ENCODE measurements around the gene SRSF10. TPM values are rescaled to one million over a fixed set of nuclear protein-coding genes. Genes with fewer than 3 reads are reported as not detected.

Gene SRSF10
- total RNA-seq, 1 donor from 2014 or later, result 92.4 TPM

GRCh38 chr1:23915466-23915865 is 64.7 kb downstream of the SRSF10 start:
- Mint-ChIP-seq H3K27ac (ENCODE audit: unreplicated experiment) (no peak overlapping the region), H3K36me3 (ENCODE audit: low read depth, unreplicated experiment) (no peaks in the 10 kb centered on the region), H3K4me1 (ENCODE audit: low read depth, unreplicated experiment) (no peaks in the 10 kb centered on the region), H3K9me3 (ENCODE audit: unreplicated experiment) (no peaks in the 10 kb centered on the region), H3K4me3 (ENCODE audit: unreplicated experiment) (no peak overlapping the region), H3K27me3 (ENCODE audit: low read depth, unreplicated experiment) (peaks cover 8% of the 10 kb centered on the region)
- no peak overlapping the region for H3K4me2 ChIP-seq (ENCODE audit: low read length)
- no peaks in the 10 kb centered on the region for H4K20me1 ChIP-seq (ENCODE audit: insufficient read depth, low read length)
- no peaks in the 10 kb centered on the region for H3K9me3 ChIP-seq (ENCODE audit: insufficient read depth, low read depth, low read length)
- no peak for TF ChIP-seq EZH2 (IDR thresholded peaks at IDR 0.05; ENCODE audit: insufficient read depth, low read length)
- TF ChIP-seq, protein P1, sequence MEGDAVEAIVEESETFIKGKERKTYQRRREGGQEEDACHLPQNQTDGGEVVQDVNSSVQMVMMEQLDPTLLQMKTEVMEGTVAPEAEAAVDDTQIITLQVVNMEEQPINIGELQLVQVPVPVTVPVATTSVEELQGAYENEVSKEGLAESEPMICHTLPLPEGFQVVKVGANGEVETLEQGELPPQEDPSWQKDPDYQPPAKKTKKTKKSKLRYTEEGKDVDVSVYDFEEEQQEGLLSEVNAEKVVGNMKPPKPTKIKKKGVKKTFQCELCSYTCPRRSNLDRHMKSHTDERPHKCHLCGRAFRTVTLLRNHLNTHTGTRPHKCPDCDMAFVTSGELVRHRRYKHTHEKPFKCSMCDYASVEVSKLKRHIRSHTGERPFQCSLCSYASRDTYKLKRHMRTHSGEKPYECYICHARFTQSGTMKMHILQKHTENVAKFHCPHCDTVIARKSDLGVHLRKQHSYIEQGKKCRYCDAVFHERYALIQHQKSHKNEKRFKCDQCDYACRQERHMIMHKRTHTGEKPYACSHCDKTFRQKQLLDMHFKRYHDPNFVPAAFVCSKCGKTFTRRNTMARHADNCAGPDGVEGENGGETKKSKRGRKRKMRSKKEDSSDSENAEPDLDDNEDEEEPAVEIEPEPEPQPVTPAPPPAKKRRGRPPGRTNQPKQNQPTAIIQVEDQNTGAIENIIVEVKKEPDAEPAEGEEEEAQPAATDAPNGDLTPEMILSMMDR (IDR thresholded peaks at IDR 0.05; ENCODE audit: insufficient read depth, low read depth, low read length), result no peak
- no peak overlapping the region for H3K9ac ChIP-seq (ENCODE audit: low read length)
- DNase-seq (ENCODE audit: low read depth), result no peak
- no peaks in the 10 kb centered on the region for H3K27me3 ChIP-seq (ENCODE audit: insufficient read depth, low read length)
- no peak overlapping the region for H2AFZ ChIP-seq (ENCODE audit: low read depth, low read length)
- no peaks in the 10 kb centered on the region for H3K79me2 ChIP-seq (ENCODE audit: insufficient read depth, low read length)
- no peak overlapping the region for H3K4me3 ChIP-seq (ENCODE audit: insufficient read depth, low read depth, low read length)
- H3K27ac ChIP-seq (ENCODE audit: low read depth, low read length), result no peak overlapping the region
- H3K4me1 ChIP-seq (ENCODE audit: insufficient read depth, low read length), result no peaks in the 10 kb centered on the region
- H3K36me3 ChIP-seq (ENCODE audit: insufficient read depth, low read length), result no peaks in the 10 kb centered on the region
- FAIRE-seq, result no peak

DNA sequence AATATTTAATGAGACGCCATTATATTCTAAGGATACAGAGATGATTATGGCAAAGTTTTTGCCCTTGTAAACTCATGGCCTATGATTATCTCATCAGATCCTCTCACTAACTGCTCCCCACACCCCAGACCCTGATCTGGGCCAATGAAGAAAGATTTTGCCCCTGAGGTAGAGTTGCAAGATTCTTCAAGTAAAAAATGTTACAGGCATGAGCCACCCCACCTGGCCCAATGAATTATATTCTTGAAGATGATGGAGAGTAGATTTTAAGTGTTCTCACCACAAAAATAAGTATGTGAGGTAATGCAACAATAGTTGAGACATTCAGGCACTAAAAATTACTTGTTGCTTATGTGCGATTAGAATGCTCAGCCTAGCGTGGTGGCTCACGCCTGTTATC is 65.2 kb downstream of the SRSF10 start:
- FAIRE-seq (no peak), DNase-seq (ENCODE audit: low read depth) (no peak)
- no peaks in the 10 kb centered on the region for H3K79me2 ChIP-seq (ENCODE audit: insufficient read depth, low read length)
- H3K27ac Mint-ChIP-seq (ENCODE audit: unreplicated experiment), result no peak overlapping the region
- peaks cover 11% of the 10 kb centered on the region for H3K27me3 Mint-ChIP-seq (ENCODE audit: low read depth, unreplicated experiment)
- H3K4me3 Mint-ChIP-seq (ENCODE audit: unreplicated experiment), result no peak overlapping the region
- H3K36me3 ChIP-seq (ENCODE audit: insufficient read depth, low read length), result no peaks in the 10 kb centered on the region
- H3K9me3 Mint-ChIP-seq (ENCODE audit: unreplicated experiment), result no peaks in the 10 kb centered on the region
- no peaks in the 10 kb centered on the region for H3K27me3 ChIP-seq (ENCODE audit: insufficient read depth, low read length)
- H4K20me1 ChIP-seq (ENCODE audit: insufficient read depth, low read length), result no peaks in the 10 kb centered on the region
- no peaks in the 10 kb centered on the region for H3K4me1 ChIP-seq (ENCODE audit: insufficient read depth, low read length)
- no peaks in the 10 kb centered on the region for H3K36me3 Mint-ChIP-seq (ENCODE audit: low read depth, unreplicated experiment)
- no peak for TF ChIP-seq EZH2 (IDR thresholded peaks at IDR 0.05; ENCODE audit: insufficient read depth, low read length)
- TF ChIP-seq, protein P1 (IDR thresholded peaks at IDR 0.05; ENCODE audit: insufficient read depth, low read depth, low read length), result no peak
- H3K4me3 ChIP-seq (ENCODE audit: insufficient read depth, low read depth, low read length), result no peak overlapping the region
- no peaks in the 10 kb centered on the region for H3K4me1 Mint-ChIP-seq (ENCODE audit: low read depth, unreplicated experiment)
- H3K4me2 ChIP-seq (ENCODE audit: low read length), result no peak overlapping the region
- H3K27ac ChIP-seq (ENCODE audit: low read depth, low read length), result no peak overlapping the region
- H3K9ac ChIP-seq (ENCODE audit: low read length), result no peak overlapping the region
- H3K9me3 ChIP-seq (ENCODE audit: insufficient read depth, low read depth, low read length), result no peaks in the 10 kb centered on the region
- H2AFZ ChIP-seq (ENCODE audit: low read depth, low read length), result no peak overlapping the region

Small RNA genes lying within 50 kb of the gene (microRNA-seq; reads per million reads assigned to microRNA genes)
- gene MIR378F, result not detected

Other genes with a start within 250 kb of the SRSF10 start
- 58.1 and 62.2 TPM in 2 replicates for gene ELOA, start 236.9 kb downstream of the SRSF10 start, total RNA-seq
- 33.7 and 37.3 TPM in 2 replicates for gene PITHD1, start 201.9 kb downstream of the SRSF10 start, total RNA-seq
- gene LYPLA2, start 189.2 kb downstream of the SRSF10 start, total RNA-seq, result 79.0 and 91.7 TPM in 2 replicates
- gene GALE, start 179.6 kb downstream of the SRSF10 start, total RNA-seq, result 24.1 and 27.0 TPM in 2 replicates
- 17.1 and 20.9 TPM in 2 replicates for gene HMGCL, start 154.9 kb downstream of the SRSF10 start, total RNA-seq
- gene FUCA1, start 112.0 kb downstream of the SRSF10 start, total RNA-seq, result 9.7 and 10.4 TPM in 2 replicates
- gene CNR2, start 67.0 kb downstream of the SRSF10 start, total RNA-seq, result not detected in 2 replicates
- 57.8 and 83.8 TPM in 2 replicates for gene PNRC2, start 20.5 kb downstream of the SRSF10 start, total RNA-seq
- gene MYOM3, start 131.8 kb upstream of the SRSF10 start, total RNA-seq, result 1.0 and 1.4 TPM in 2 replicates
- not detected in 2 replicates for gene IL22RA1, start 162.8 kb upstream of the SRSF10 start, total RNA-seq
- gene IFNLR1, start 207.0 kb upstream of the SRSF10 start, total RNA-seq, result 0.94 and 1.5 TPM in 2 replicates